Right renal cortex interstitium (tissue), 3 donors: ENCODE measurements around the gene RPS10. TPM values are rescaled to one million over a fixed set of nuclear protein-coding genes. Genes with fewer than 3 reads are reported as not detected.
"Not testable (repeated sequence)": the region's sequence is repeated elsewhere in the genome, so short reads cannot be mapped to it uniquely, and the experiment has no call there.

Source experiments
- DNase-seq, 3 donors: peaks; one replicate each; pipeline ENCODE4 v3.0.0-alpha.2; 2013; ENCODE audit warnings: low read depth in 3 of 3, low spot score in 2 of 3
- polyA plus RNA-seq, 3 donors: library from polyadenylated mRNA; unstranded; fragments of 120-200 nt; gene quantifications; one replicate each; pipeline ENCODE4 v1.2.1, GENCODE V29; 2013; ENCODE audit not compliant: insufficient read length in 3 of 3

Gene RPS10
- polyA plus RNA-seq, 3 donors: 1,392 to 1,491 (median 1,410) TPM

DNA sequence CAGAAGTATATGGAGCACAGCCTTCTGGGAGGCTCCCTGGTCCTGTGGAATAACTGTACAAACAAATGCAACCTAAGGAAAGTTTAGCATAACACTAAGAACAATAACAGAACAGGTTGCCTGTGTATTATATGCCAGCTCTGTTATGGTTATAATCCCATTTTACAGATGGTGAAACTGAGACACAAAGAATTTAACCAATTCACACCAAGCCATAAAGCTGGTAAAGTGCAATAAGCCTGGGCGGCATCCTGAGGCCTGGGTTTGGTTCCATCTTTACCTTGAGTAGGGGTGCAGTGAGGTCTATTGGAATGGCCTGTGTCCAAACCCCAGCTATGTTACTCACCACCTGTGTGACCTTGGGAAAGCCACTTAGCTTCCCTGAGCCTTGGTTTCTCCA lies 25.3 kb upstream of the RPS10 start:
- no peak for DNase-seq

DNA sequence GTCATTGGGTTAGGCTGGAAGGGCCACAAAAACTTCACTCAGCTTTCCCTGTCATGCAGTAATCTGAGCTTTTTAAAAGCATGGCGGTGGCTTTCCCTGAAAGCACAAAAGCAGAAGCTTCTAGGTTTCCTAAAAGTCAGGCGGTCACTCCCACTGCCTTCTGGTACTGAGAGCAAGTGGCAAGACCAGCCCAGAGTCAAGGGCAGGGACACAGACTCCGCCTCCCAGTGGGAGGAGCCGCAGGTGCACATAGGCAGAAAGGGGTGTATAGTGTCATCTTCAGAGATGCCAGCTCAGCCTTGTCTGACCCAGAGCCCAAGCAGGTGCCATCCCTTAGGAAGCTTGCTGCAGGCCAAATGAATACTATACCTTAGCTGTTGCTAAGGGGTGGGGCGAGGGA lies 22.0 kb upstream of the RPS10 start:
- DNase-seq: peak in 1 of 3 donors; percentile 21

DNA sequence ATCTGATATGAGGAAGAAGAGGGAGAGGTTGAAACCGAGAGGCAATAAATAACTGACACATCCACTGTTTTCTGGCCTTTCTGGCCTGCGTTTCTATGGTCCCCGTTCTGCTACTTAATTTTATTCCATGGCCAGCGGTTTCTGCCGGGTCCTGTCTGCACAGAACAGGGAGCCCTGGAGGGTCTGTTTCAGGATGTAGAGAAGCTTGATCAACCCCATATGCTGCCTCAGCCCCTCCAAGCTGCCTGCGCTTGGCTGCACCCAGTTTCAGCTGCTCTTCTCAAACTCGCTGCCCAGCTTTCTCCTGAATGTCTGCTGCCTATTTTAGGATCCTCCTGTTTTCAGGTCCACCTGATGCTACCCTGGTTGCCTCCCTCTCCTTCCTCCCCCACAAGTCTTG lies 21.5 kb upstream of the RPS10 start:
- peak in 2 of 3 donors; percentile 21 to 60 for DNase-seq

DNA sequence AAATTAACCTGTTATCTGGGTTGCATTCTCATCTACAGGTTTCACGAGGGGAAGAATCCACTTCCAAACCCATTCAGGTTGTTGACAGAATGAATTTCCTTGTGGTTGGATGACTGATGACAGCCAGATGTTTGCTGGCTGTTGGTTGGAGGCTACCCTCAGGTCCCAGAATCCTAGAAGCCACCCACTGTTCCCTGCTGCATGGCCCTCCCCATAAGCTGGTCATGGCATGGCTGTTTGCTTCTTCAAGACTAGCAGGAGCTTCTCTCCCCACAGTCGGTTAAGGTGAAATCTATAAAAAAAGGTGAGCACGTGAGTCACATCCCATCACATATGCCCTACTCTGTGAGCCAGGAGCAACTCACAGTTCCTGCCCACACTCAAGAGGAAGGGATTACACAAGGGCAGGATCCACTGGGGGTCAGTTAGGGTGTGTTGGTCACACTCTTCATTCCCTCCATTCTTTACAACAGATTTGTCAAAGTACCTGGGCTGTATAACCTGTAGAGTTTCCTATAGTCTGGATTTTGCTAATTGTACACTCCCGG lies 19.5 kb upstream of the RPS10 start:
- no peak for DNase-seq

DNA sequence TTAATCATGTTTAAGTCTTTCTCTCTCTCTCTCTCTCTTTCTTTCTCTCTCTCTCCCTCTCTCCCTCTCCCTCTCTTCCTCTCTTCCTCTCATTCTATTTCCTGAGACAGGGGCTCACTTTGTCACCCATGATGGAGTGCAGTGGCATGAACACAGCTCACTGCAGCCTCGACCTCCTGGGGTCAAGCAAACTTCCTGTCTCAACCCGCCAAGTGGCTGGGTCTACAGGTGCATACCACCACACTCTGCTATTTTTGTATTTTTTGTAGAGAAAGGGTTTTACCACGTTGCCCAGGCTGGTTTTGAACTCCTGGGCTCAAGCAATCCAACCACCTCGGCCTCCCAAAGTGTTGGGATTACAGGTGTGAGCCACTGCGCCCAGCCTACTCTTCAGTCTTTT lies 15.7 kb upstream of the RPS10 start:
- DNase-seq: no peak

DNA sequence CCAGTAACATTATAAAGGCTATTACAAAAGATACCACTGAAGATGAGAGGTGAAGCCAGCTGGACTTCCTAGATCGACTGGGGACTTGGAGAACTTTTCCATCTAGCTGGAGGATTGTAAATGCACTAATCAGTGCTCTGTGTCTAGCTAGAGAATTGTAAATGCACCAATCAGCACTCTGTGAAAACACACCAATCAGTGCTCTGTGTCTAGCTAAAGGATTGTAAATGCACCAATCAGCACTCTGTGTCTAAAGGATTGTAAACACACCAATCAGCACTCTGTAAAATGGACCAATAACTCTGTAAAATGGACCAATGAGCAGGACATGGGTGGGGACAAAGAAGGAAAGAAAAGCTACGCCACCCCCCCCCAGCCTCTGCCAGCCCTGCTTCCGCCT lies 13.6 kb upstream of the RPS10 start:
- DNase-seq: no peak

DNA sequence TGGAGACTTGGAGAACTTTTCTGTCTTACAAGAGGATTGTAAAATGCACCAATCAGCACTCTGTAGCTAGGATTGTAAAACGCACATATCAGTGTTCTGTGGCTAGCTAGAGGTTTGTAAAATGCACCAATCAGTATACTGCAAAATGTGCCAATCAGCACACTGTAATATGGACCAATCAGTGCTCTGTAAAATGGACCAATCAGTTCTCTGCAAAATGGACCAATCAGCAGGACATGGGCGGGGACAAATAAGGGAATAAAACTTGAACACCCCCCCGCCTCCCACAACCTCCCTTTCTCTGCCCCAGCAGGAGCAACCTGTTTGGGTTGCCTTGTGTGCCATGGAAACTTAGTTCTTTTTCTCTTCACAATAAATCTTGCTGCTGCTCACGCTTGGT lies 12.8 kb upstream of the RPS10 start:
- no peak for DNase-seq

DNA sequence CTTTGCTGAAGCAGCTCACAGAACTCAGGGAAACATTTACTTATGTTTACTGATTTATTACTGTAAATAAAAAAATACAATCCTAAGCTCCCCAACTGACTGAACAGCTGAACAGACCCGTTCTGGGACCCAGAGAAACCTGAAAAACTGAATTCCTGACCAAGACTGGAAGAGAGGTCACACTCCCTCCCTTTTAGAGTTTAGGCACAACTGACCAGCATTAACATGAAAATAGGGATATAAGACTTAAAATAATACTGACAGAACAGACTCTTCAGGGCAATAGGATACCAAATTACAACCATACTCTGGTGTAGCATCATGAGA lies 11.7 kb upstream of the RPS10 start:
- DNase-seq: no peak

DNA sequence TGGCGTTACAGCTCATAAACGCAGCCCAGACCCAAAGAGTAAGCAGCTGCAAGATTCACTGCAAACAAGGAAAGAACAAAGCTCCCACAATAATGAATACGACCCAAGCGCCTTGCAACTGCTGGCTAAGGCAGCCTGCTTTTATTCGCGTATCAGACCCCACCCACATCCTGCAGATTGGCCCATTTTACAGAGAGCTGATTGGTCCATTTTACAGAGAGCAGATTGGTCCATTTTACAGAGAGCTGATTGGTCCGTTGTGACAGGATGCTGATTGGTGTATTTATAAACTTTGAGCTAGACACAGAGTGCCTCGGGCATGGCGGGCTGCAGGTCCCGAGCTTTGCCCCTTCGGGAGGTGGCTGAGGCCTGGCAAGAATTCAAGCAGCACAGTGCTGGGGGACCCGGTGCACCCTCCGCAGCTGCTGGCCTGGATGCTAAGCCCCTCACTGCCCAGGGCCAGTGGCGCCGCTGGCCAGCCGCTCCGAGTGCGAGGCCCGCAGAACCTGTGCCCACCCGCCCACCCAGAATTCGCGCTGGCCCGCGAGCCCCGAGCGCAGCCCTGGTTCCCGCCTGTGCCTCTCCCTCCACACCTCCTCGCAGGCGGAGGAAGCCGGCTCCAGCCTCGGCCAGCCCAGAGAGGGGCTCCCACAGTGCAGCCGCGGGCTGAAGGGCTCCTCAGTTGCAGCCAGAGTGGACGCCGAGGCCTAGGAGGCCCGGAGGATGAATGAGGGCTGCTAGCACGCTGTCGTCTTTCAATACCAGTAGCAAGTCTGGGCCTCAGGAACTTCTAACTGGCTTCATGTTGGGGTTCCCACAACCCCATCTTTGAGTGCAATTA lies 11.2 kb upstream of the RPS10 start:
- no peak for DNase-seq

DNA sequence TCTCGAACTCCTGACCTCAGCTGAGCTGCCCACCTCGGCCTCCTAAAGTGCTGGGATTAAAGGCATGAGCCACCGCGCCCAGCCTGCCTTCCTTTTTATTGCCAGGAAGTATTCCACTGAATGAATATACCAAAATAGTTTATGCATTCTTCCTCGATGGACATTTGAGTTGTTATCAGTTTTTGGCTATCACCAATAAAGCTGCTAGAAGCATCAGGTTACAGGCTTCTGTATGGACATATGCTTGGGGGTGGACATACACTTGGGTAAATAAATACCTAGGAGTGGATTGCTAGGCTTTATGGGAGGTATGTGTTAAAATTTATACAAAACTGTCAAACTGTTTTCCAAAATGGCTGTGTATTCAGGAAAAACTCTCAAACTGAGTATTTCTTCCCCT lies 10.0 kb upstream of the RPS10 start:
- DNase-seq: no peak

DNA sequence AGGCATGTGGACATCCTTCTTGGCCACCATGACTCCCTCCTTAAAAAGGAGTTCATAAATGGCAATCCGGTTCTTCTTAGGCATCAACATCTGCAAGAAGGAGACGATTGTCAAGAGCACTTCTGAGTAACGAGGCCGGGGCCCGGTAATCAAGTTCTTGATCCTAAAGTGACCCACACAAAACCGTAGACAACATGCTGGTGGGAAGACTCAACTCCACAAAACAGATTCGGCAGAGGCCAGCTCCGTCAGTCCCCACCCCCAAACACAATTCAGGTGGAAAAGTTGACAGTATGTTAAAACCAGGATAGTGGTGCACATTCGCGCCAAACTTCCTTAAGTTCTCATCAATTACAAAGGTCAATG lies 754 bp downstream of the RPS10 start:
- no peak for DNase-seq

DNA sequence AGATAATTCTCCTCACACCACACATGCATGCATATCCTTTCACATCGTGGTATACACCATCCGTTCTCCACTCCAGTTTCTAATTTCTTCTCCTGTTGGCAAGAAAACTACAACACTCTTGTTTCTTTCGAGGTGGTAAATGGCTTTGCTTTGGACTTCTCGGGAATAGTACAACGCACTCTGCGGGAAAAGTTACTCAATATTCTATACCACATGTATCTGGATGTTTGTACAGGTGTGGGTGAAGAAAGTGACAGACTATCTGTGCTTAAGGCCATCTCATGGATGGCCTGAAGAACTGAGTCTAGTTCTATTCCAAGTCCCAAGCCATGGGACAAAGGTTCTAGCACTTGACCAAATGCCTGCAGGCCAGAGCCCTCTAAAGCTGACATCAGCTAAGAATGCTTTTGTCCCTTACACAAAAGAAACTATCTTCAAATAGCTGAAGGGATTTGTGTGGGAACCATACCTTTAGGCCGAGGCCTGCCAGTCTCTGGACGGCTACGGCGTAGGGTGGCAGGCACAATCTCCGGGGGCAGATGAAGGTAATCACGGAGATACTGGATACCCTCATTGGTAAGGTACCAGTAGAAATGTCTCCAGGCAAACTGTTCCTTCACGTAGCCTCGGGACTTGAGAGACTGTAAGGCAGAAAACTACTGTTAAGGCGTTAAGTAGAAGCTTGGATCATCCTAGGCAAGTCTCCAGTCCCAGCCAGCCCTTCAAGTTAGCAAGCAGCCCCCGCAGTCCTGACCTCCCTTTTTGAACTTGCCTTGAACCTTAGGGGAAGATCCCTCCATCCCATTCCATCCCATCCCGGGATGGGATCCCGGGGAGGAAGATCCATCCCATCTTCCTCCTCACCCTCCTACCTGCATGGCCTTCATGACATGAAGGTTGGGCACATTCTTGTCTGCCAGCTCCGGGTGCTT lies 1.4 kb downstream of the RPS10 start:
- DNase-seq: no peak

DNA sequence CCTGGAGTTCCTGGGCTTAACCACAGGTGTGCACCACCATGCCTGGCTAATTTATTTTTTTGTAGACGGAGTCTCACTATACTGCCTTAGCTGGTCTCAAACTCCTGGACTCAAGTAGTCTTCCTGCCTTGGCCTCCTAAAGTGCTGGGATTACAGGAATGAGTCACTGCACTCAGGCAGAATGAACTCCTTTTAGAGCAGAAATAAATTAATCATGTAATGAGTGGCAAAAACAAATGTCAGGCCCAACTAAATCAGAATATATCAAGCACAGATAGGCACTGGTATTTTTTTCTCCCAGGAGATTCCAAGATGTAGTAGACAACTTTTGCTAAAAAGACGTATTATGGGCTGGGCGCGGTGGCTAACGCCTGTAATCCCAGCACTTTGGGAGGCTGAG lies 2.6 kb downstream of the RPS10 start:
- DNase-seq: no peak

DNA sequence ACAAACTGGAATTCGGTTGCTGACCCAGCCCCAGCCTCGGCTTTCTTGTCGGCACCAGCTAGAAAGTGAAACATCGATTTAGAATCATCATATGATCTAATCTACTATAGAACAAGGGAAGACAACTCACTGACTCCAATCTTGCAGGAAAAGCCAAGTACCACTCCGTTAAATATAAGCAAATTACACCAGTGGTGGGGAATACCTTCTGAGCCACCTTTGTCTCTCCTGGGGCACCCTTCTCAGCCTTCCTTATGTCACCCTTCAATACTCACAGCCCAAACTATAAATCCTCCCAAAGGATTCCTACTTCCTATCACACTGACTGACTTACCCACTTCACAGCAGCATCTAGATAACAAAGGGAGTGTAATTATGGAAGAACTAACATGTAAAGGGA lies 7.5 kb downstream of the RPS10 start:
- no peak for DNase-seq

DNA sequence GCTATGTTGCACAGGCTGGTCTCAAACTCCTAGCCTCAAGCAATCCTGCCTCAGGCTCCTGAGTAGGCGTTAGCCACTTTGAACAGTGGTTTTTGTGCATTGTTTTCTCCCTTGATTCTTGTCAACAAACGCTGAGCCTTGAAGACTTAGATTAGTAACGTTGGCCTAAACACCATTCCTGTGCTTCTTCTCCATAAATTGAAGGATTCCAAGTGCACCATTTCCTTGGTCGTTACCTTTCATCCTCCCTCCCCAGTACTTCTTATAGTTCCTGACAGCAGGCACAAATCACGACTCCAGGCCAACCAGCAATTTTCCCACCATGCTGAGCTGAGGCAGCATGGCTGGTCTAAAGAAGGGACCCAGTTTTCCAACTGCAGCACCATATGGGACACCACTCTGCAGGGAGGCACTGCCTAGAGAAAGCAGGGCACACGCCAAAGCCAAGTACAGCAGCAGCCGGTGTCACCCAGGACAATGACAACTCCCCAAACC lies 8.9 kb downstream of the RPS10 start:
- DNase-seq: no peak

DNA sequence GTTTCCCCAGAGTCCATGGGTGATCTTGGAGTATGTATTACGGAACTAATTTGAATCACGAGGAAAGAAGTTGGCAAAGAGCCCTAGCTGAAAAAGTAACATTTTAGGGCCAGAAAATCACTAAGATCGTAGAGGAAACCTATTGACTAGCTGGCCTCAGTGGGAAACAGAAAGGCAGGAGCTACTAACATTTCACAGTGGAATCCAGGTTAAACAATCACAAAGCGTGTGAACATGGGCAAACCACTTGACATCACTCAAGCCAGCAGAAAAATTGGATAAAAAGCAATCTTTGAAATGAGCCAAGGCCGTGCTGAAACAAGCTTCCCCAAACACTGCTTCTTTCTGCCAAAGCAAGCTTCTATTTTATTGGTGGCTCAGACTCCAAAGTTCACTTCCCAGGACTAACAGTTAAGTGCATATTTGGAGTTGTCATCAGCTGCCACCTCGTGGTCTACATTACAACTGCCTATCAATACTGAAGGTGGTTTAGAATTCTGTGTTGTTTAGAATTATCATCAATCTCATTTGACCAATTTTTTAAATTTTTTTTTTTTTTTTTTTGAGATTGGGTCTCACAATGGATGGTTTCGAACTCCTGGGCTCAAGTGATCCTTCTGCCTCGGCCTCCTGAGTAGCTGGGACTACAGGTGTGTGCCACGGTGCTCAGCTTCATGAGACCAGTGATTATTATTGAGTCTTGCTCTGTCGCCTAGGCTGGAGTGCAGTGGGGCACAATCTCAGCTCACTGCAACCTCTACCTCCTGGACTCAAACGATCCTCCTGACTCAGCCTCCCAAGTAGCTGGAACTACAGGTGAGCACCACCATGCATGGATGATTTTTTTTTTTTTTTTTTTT lies 10.6 kb downstream of the RPS10 start:
- DNase-seq: peak in 1 of 3 donors; percentile 17

DNA sequence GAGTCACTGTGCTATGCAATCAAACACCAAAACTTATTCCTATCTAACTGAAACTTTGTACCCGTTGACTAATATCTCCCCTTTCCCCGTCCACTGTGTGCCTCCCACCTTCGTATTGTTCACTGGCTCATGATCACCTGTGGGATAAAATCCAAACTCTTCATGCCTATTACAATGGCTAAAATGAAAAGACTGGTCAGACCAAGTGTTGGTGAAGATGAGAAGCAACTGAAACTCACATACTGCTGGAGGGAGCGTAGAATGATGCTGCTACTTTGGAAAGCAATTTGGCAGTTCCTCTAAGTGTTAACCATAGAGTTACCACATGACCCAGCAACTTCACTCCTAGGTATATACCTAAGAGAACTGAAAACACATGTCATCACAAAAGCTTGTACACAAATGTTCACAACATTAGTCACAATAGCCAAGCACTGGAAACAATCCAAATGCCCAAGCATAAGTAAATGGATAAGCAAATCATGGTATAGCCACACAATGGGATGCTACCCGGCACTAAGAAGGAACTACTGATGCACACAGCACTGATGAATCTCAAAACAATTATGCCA lies 13.1 kb downstream of the RPS10 start:
- no peak for DNase-seq

DNA sequence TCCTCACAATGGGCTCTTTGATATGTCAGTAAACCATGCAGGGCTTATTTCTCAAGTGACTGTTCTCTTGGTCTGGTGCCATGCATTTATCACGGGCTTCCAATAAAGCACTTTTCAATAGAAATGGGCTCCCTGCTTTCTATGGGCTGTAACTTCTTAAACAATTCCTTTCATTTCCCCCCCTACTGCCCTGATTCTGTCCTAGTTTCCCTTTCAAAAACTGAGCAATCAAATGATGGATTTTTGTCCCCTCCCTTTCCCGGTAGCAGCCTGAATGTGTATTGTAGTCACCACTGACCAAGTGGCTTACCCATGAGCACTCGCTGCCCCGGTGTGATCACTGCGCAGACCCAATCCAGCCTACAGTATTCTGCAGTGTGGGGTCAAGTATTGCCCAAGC lies 13.9 kb downstream of the RPS10 start:
- DNase-seq: no peak

DNA sequence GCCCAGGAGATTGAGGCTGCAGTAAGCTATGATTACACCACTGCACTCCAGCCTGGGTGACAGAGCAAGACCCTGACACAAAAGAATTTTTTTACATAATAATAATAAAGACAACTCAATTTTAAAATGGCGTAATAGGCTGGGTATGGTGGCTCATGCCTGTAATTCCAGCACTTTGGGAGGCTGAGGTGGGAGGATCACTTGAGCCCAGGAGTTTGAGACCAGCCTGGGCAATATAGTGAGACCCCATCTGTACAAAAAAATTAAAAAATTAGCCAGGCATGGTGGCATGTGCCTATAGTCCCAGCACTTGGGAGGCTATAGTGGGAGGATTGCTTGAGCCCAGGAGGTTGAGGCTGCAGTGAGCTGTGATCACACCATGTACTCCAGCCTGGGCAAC lies 18.0 kb downstream of the RPS10 start:
- DNase-seq: not testable (repeated sequence)

DNA sequence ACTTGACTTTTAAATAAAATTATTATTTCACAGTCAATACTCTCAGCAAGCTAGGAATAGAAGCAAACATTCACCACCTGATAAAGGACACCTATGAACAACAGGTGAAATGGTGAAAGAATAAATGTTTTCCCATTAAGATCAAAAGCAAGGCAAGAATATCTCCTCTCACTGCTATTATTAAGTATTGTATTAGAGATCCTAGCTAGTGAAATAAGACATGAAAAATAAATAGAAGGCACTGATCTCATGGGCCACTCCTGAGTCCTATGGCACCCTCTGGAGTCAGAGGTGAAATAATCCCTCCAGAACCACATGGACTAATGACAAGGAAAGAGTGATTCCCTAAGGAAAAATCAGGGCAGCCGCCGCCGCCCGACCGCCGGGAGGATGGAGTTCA lies 29.4 kb downstream of the RPS10 start:
- no peak for DNase-seq
